Bronchial epithelial cell (primary cell): Measurements from ENCODE around the gene ATG4A. TPM values are rescaled to one million over a fixed set of nuclear protein-coding genes. Genes with fewer than 3 reads are reported as not detected.

Experiments used
- DNase-seq: peaks from one replicate; pipeline ENCODE4 v3.0.0-alpha.2; 2010; ENCODE audit warnings: low read depth
- FAIRE-seq: peaks from 2 replicates; lab custom pipeline; 2011; peaks lifted over from hg19 to GRCh38; lab: Jason Lieb, UNC
- H3K27me3 ChIP-seq: 2 replicates; pipeline ENCODE4 v1.5.1; 2011; ENCODE audit warnings: low read length; ENCODE audit not compliant: control insufficient read depth, insufficient read depth
- H3K36me3 ChIP-seq: 2 replicates; pipeline ENCODE4 v1.5.1; 2011; ENCODE audit warnings: low read length; ENCODE audit not compliant: control insufficient read depth, insufficient read depth
- H3K4me3 ChIP-seq: 2 replicates; pipeline ENCODE4 v1.5.1; 2011; ENCODE audit warnings: mild to moderate bottlenecking, low read depth, low read length, control low read depth
- CTCF ChIP-seq: IDR thresholded peaks from 2 replicates; pipeline ENCODE4 v1.5.1; 2011; ENCODE audit warnings: mild to moderate bottlenecking, moderate library complexity, low read length, control low read depth, inconsistent platforms; ENCODE audit not compliant: insufficient read depth, severe bottlenecking
- total RNA-seq: library from RNA; depleted of rRNA; stranded (reverse); fragments of >200 nt; gene quantifications from 2 replicates; pipeline ENCODE4 v1.2.1, GENCODE V29; 2014

Gene ATG4A
- total RNA-seq, 1 donor from 2014 or later: 12.4 TPM

GRCh38 chrX:108072746-108073145 is 18.8 kb upstream of the ATG4A start:
- Histone ChIP-seq H3K36me3 (no peaks in the 10 kb centered on the region), H3K27me3 (no peaks in the 10 kb centered on the region), H3K4me3 (no peak overlapping the region)
- TF ChIP-seq CTCF: no peak
- FAIRE-seq (no peak), DNase-seq (no peak)

DNA sequence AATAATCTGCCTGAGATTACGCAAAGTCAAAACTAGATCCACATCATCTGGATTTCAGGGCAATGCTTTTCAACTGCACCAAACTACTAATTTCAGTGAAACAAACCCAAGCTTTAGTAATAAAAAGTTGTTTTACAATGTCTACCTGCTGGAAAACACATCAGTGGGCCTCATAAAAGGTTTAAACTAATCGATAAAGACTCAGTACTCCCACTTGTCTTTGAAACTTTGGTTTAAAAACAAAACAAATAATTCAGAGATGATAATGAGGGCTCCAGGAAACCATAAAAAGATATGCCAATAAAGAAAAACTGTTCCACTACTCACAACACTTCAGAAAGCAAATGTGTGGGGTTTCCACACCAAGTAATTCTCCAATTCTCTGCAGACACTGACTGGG is 10.5 kb upstream of the ATG4A start:
- no peaks in the 10 kb centered on the region for H3K36me3 ChIP-seq
- H3K4me3 ChIP-seq: no peak overlapping the region
- no peak for FAIRE-seq
- no peak for TF ChIP-seq CTCF
- DNase-seq: no peak
- no peaks in the 10 kb centered on the region for H3K27me3 ChIP-seq

GRCh38 chrX:108087792-108088191 is 3.8 kb upstream of the ATG4A start:
- H3K36me3 ChIP-seq: no peaks in the 10 kb centered on the region
- no peak for DNase-seq
- no peak overlapping the region for H3K4me3 ChIP-seq
- no peak for TF ChIP-seq CTCF
- no peaks in the 10 kb centered on the region for H3K27me3 ChIP-seq
- peak; percentile 92 for FAIRE-seq

DNA sequence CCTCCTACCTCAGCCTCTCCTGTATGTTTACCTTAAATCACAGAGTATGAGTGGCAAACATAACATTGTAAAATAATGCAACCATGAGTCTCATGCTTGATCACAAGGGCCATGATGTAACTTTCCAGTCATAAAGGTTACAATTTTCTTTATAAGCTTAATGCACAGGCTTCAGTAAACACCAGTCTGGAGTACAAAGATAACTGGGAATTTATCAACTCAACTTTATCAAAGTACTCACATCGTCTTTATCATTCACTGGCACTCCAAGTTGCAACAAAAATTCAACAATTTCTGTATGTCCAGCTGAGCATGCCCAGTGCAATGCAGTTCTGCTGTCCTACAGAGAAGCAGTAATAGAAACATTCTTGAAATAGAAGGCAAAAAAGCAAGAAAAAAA is 3.1 kb upstream of the ATG4A start:
- FAIRE-seq (no peak), DNase-seq (no peak)

GRCh38 chrX:108090491-108091263 is 901 bp upstream of the ATG4A start:
- H3K27me3 ChIP-seq: no peaks in the 10 kb centered on the region
- peak overlapping the region; percentile 50 for H3K4me3 ChIP-seq
- FAIRE-seq (no peak), DNase-seq (peak; percentile 34)
- no peaks in the 10 kb centered on the region for H3K36me3 ChIP-seq
- no peak for TF ChIP-seq CTCF

More for the DNA sequence above, 3.1 kb upstream of the ATG4A start:
- no peak for TF ChIP-seq CTCF
- Histone ChIP-seq H3K36me3 (no peaks in the 10 kb centered on the region), H3K4me3 (no peak overlapping the region), H3K27me3 (no peaks in the 10 kb centered on the region)
